HepG2 (cell line): ENCODE data around the gene SYT1.

Experiments
- EP300 ChIP-seq, 3 experiments: sonication (generic) in 1 of 3; formaldehyde crosslinking in 1 of 3; IDR thresholded peaks; 2 replicates each; pipeline versions ENCODE4 v1.5.1 to v1.6.1; 2011 to 2020; ENCODE audit warnings: low read depth in 2 of 3, low read length in 2 of 3, borderline replicate concordance in 1 of 3, improper control_type of control experiment in 1 of 3, mild to moderate bottlenecking in 1 of 3, missing genetic modification reagents in 1 of 3, moderate library complexity in 1 of 3
- GZF1 ChIP-seq: sonication (generic); formaldehyde crosslinking; IDR thresholded peaks from 2 replicates; pipeline ENCODE4 v1.5.1; 2020; ENCODE audit warnings: mild to moderate bottlenecking, missing genetic modification reagents
- POLR2AphosphoS2 ChIP-seq: IDR thresholded peaks from 2 replicates; pipeline ENCODE4 v1.6.1; 2011; ENCODE audit warnings: low read depth, low read length, improper control_type of control experiment
- REST ChIP-seq, 2 experiments: IDR thresholded peaks; 2 replicates each; pipeline ENCODE4 v1.6.1; 2011 to 2012; ENCODE audit warnings: low read length in 2 of 2, borderline replicate concordance in 1 of 2, low read depth in 1 of 2, mild to moderate bottlenecking in 1 of 2, moderate library complexity in 1 of 2
- ZNF567 ChIP-seq: sonication (generic); formaldehyde crosslinking; IDR thresholded peaks from 2 replicates; pipeline ENCODE4 v1.8.1; 2023; ENCODE audit warnings: mild to moderate bottlenecking, missing genetic modification reagents, borderline replicate concordance
- ZNF770 ChIP-seq: sonication (generic); formaldehyde crosslinking; IDR thresholded peaks from 2 replicates; pipeline ENCODE4 v1.5.0; 2020; ENCODE audit warnings: mild to moderate bottlenecking, missing genetic modification reagents

- no peak for TF ChIP-seq POLR2AphosphoS2
- no peak for TF ChIP-seq ZNF770 (CRISPR knock-in tag)
- no peak for TF ChIP-seq REST (IDR thresholded peaks at IDR 0.05; ENCODE audit: borderline replicate concordance in 1 of 2, low read depth in 1 of 2, low read length in 2 of 2)
- no peak for TF ChIP-seq GZF1 (CRISPR knock-in tag)
- TF ChIP-seq EP300 (IDR thresholded peaks at IDR 0.05; ENCODE audit: low read depth in 2 of 2, low read length in 2 of 2): no peak
- no peak for TF ChIP-seq EP300 (CRISPR knock-in tag; IDR thresholded peaks at IDR 0.05; ENCODE audit: borderline replicate concordance)
- no peak for TF ChIP-seq ZNF567
These were observed 326.8 kb downstream of the SYT1 start for GRCh38 chr12:79191391-79191790.
